Activated naive CD4-positive, alpha-beta T cell (primary cell): Measurements from ENCODE around the gene LMBRD1.
"Not testable (repeated sequence)": the region's sequence is repeated elsewhere in the genome, so short reads cannot be mapped to it uniquely, and the experiment has no call there.

Experiments used
- DNase-seq, 4 experiments: peaks; one replicate each; lab custom pipeline; 2025; lab: John Stamatoyannopoulos, UW

The LMBRD1 gene

GRCh38 chr6:69796073-69796641 is 653 bp downstream of the LMBRD1 start:
- peak in 2 of 4 experiments; percentile 18 to 21 for DNase-seq

GRCh38 chr6:69795469-69796072 is 1.2 kb downstream of the LMBRD1 start:
- DNase-seq: no peak

- no peak for DNase-seq
Measured at GRCh38 chr6:69792292-69792691, 4.5 kb downstream of the LMBRD1 start.

- DNase-seq: no peak
Measured at GRCh38 chr6:69791065-69791471, 5.7 kb downstream of the LMBRD1 start.

GRCh38 chr6:69790629-69791028 is 6.2 kb downstream of the LMBRD1 start:
- no peak for DNase-seq

- DNase-seq: no peak
Measured at GRCh38 chr6:69789578-69789977, 7.2 kb downstream of the LMBRD1 start.

- DNase-seq: not testable (repeated sequence)
Measured at GRCh38 chr6:69787436-69787835, 9.4 kb downstream of the LMBRD1 start.

- DNase-seq: no peak
Measured at GRCh38 chr6:69785697-69786096, 11.1 kb downstream of the LMBRD1 start.

- no peak for DNase-seq
Measured at GRCh38 chr6:69784595-69785377, 12.0 kb downstream of the LMBRD1 start.

GRCh38 chr6:69783108-69783507 is 13.7 kb downstream of the LMBRD1 start:
- no peak for DNase-seq

- no peak for DNase-seq
Measured at GRCh38 chr6:69780585-69781178, 16.1 kb downstream of the LMBRD1 start.

GRCh38 chr6:69775941-69776340 is 20.9 kb downstream of the LMBRD1 start:
- no peak for DNase-seq

- DNase-seq: no peak
Measured at GRCh38 chr6:69775585-69775849, 21.3 kb downstream of the LMBRD1 start.

- DNase-seq: no peak
Measured at GRCh38 chr6:69774740-69775584, 21.8 kb downstream of the LMBRD1 start.

GRCh38 chr6:69771158-69771906 is 25.5 kb downstream of the LMBRD1 start:
- DNase-seq: no peak

GRCh38 chr6:69768664-69769063 is 28.1 kb downstream of the LMBRD1 start:
- no peak for DNase-seq

GRCh38 chr6:69763763-69764162 is 33.0 kb downstream of the LMBRD1 start:
- no peak for DNase-seq

- no peak for DNase-seq
Measured at GRCh38 chr6:69761853-69762252, 35.0 kb downstream of the LMBRD1 start.

- DNase-seq: no peak
Measured at GRCh38 chr6:69758214-69758613, 38.6 kb downstream of the LMBRD1 start.

GRCh38 chr6:69756907-69757306 is 39.9 kb downstream of the LMBRD1 start:
- DNase-seq: no peak

- no peak for DNase-seq
Measured at GRCh38 chr6:69756366-69756765, 40.4 kb downstream of the LMBRD1 start.

GRCh38 chr6:69735027-69735426 is 61.8 kb downstream of the LMBRD1 start:
- DNase-seq: no peak
